ENCODE data around the gene AKAP6.
A peak's percentile ranks its signal among the peaks of the same experiment; 100 is the strongest.

Gene AKAP6

DNA sequence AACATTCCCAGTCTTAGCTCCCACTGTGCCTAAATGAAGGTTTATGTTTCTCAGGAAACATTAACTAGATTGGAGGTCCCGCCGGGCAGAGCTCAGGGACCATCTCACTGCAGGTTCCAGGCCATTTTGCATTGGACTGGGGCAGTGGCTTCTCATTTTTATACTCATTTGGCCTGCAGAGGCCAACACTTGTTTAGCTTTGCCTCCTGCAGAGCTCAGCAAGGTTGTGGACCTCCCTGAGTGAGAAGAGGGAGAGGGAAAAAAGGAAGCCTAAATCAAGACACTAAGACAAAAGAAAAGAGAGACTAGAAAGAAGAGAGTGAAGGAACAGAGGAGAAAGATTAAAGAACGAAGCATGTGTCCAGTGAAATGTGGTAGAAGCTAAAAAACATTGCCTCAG, 280.3 kb downstream of the AKAP6 start:
- DNase-seq (ENCODE audit: low read depth) = no peak
- TF ChIP-seq, protein P1, sequence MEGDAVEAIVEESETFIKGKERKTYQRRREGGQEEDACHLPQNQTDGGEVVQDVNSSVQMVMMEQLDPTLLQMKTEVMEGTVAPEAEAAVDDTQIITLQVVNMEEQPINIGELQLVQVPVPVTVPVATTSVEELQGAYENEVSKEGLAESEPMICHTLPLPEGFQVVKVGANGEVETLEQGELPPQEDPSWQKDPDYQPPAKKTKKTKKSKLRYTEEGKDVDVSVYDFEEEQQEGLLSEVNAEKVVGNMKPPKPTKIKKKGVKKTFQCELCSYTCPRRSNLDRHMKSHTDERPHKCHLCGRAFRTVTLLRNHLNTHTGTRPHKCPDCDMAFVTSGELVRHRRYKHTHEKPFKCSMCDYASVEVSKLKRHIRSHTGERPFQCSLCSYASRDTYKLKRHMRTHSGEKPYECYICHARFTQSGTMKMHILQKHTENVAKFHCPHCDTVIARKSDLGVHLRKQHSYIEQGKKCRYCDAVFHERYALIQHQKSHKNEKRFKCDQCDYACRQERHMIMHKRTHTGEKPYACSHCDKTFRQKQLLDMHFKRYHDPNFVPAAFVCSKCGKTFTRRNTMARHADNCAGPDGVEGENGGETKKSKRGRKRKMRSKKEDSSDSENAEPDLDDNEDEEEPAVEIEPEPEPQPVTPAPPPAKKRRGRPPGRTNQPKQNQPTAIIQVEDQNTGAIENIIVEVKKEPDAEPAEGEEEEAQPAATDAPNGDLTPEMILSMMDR (conservative IDR thresholded peaks at IDR 0.05; ENCODE audit: low read length) = no peak
- H3K4me3 ChIP-seq (ENCODE audit: low read length) = no peak overlapping the region

DNA sequence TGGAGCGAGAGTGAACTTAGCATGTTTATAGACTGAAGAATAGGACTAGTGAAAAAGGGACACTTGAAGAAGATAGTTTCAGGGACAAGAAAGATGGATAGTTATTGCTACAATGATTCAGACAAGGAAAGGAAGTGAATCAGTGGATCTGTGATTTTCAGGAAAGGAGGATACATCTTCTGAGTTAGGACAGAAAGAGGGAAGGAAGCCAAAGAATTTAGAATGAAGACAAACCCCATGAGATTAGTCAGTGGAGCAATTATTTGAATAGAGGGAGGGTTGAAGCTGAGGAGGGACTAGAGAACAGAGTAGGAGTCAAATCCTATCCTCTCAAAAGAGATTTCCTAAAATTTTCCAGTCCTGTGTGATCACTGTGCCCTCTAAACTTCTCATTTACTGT, 282.7 kb downstream of the AKAP6 start:
- TF ChIP-seq, protein P1 (conservative IDR thresholded peaks at IDR 0.05; ENCODE audit: low read length) = no peak
- no peak overlapping the region for H3K4me3 ChIP-seq (ENCODE audit: low read length)
- peak; percentile 89 for DNase-seq (ENCODE audit: low read depth)

DNA sequence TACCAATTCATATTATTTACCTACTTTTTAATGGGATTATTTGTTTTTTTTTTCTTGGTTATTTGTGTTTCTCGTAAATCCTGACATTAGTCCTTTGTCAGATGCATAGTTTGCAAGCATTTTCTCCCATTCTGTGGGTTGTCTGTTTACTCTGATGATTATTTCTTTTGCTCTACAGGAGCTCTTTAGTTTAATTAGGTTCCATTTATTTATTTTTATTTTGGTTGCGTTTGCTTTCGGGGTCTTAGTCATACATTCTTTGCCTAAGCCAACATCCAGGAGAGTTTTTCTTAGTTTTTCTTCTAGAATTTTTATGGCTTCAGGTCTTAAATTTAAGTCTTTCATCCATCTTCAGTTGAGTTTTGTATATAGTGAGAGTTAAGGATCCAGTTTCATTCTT, 289.9 kb downstream of the AKAP6 start:
- no peak overlapping the region for H3K4me3 ChIP-seq (ENCODE audit: low read length)
- TF ChIP-seq, protein P1 (conservative IDR thresholded peaks at IDR 0.05; ENCODE audit: low read length) = no peak
- no peak for DNase-seq (ENCODE audit: low read depth)

DNA sequence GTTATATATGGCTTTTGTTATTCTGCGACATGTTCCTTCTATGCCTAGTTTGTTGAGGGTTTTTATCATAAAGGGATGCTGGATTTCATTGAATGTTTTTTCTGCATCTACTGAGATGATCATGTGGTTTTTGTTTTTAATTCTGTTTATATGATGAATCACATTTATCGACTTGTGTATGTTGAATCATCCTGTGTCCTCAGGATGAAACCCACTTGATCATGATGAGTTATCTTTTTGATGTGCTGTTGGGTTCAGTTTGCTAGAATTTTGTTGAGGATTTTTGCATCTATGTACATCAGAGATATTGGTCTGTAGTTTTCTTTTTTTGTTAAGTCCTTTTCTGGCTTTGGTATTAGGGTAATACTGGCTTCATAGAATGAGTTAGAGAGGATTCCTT, 291.2 kb downstream of the AKAP6 start:
- TF ChIP-seq, protein P1 (conservative IDR thresholded peaks at IDR 0.05; ENCODE audit: low read length) = no peak
- peak; percentile 55 for DNase-seq (ENCODE audit: low read depth)
- H3K4me3 ChIP-seq (ENCODE audit: low read length) = no peak overlapping the region

DNA sequence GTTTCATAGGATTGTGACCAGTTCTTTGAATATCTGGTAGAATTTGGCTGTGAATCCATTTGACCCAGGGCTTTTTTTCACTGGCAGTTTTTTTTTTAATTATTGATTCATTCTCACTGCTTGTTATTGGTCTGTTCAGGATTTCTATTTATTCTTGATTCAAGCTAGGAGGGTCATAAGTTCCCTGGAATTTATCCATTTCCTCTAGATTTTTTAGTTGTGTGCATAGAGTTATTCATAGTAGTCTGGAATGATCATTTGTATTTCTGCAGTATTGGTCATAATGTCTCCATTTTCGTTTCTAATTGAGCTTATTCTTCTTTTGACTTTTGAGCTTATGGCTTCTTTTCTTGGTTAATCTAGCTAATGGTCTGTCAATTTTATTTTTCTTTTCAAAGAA, 291.6 kb downstream of the AKAP6 start:
- TF ChIP-seq, protein P1 (conservative IDR thresholded peaks at IDR 0.05; ENCODE audit: low read length) = no peak
- no peak overlapping the region for H3K4me3 ChIP-seq (ENCODE audit: low read length)
- DNase-seq (ENCODE audit: low read depth) = peak; percentile 37

DNA sequence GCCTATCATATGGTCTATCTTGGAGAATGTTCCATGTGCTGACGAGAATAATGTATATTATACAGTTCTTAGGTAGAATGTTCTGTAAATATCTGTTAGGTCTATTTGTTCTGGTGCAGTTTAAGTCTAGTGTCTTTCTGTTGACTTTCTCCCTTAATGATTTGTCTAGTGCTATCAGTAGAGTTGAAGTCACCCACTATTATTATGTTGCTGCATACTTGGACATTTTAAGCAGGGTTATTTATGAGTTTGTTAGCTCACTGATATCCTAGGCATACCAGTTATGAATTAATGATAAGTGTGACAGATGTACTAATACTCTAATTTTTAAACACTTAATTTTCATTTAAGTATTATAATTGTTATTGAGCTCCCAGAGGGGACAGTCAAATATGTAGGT, 292.5 kb downstream of the AKAP6 start:
- TF ChIP-seq, protein P1 (conservative IDR thresholded peaks at IDR 0.05; ENCODE audit: low read length) = no peak
- no peak overlapping the region for H3K4me3 ChIP-seq (ENCODE audit: low read length)
- DNase-seq (ENCODE audit: low read depth) = no peak

DNA sequence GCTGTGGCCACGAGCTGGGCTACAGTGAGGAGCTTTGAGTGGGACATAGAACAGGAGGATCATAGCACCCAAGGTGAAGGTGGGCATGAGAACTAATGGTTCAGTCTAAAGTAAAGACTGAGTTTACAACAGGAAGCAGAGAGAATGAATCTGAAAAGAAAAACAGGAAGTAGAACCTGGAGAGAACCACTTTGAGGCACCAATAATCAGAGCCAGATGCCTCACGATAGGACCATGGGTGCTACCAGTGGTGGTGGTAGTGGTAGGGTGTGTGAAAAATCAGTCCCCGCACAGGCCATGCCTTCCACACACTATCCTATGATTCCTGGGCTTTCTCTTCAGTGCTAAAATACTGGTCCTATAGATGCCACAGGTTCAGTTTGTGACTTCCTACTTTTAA, 293.6 kb downstream of the AKAP6 start:
- TF ChIP-seq, protein P1 (conservative IDR thresholded peaks at IDR 0.05; ENCODE audit: low read length) = no peak
- DNase-seq (ENCODE audit: low read depth) = no peak
- no peak overlapping the region for H3K4me3 ChIP-seq (ENCODE audit: low read length)
